Heart left ventricle (tissue), 13 donors: Measurements from ENCODE around the gene GZMH.
"Not testable (repeated sequence)": the region's sequence is repeated elsewhere in the genome, so short reads cannot be mapped to it uniquely, and the experiment has no call there.

ENCODE experiments used
- CTCF ChIP-seq, 12 donors: fragments of 200-600 bp; sonication (generic) in 4 of 12; IDR thresholded peaks; one replicate each; pipeline versions ENCODE4 v1.5.0 to v1.8.0; 2018 to 2022; ENCODE audit warnings: antibody characterized with exemption in 12 of 12, mild to moderate bottlenecking in 5 of 12
- POLR2A ChIP-seq, 2 donors: fragments of 450-650 bp; IDR thresholded peaks; one replicate each; pipeline ENCODE4 v1.6.1; 2017; ENCODE audit warnings: antibody characterized with exemption in 2 of 2, mild to moderate bottlenecking in 2 of 2, moderate library complexity in 2 of 2
- donor health status: ischemic (EF 13 %, LVEDD 7.1; RV severe dilation, severe dysfunction).
- donor health status: DM: no; HTN: yes; CAD: no.
- donor health status: DM: no; HTN: no; CAD: no.
- donor health status: ischemic (EF 25% LVEDD 6.9; RV normal size, moderate dysfunction).
- donor health status: ischemic (EF 25% LVEDD 5.7; RV mildly dilated, moderate dysfunction).
- donor health status: ischemic (EF 35%, LVEDD 5.7; RV mildly dilated, moderate dysfunction).
- donor health status: nonischemic (EF 11% LVEDD 7.7; RV severe dilation, severe dysfunction).
- donor health status: DM: yes; HTN: yes; CAD: no.
- donor health status: PGD.
- donor health status: ischemic (EF 29% LVEDD 5.4; RV normal size, mild dysfunction).
- donor health status: nonischemic (EF 23%, LVEDD 6.1; RV moderate dilation, normal function).

GRCh38 chr14:24648361-24648760, 38.9 kb upstream of the GZMH start:
- TF ChIP-seq CTCF, POLR2A (IDR thresholded peaks at IDR 0.05): not testable (repeated sequence)
